OCI-LY3 (cell line): ENCODE measurements around the gene ZER1.

ENCODE experiments used
- EZH2phosphoT487 ChIP-seq: fragments of 200-600 bp; shearing (Covaris generic); IDR thresholded peaks from 2 replicates; pipeline ENCODE4 v1.6.1; 2018; ENCODE audit warnings: antibody characterized with exemption, mixed run types, low read depth
- TF ChIP-seq, protein P1 (sequence below): fragments of 200-600, 300-600 bp; sonication (generic); IDR thresholded peaks from 2 replicates; pipeline ENCODE4 v1.5.1; 2014; ENCODE audit warnings: antibody characterized with exemption, low read length, low read depth

DNA sequence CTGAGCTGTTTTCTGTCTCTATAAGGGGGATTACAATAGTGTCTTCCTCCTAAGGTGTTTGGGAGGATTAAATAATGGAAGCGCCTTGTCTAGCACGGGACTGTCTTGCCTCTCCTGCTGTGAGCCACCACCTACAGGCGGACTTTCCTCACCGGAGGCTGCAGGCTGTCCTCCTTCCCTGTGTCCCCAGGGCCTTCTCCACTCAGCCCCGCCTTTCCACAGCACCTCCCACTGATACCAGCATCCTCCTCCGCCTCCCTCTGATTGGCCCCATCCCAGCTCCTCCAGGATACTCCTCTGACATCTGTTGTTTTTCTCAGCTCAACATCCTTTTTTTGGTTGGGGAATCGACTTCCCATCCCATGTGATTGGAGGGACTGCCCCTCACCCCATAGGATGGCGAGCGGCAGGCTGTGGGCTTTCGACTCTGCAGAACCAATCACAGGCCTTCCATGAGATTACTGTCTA lies 46.9 kb downstream of the ZER1 start:
- TF ChIP-seq, protein P1, sequence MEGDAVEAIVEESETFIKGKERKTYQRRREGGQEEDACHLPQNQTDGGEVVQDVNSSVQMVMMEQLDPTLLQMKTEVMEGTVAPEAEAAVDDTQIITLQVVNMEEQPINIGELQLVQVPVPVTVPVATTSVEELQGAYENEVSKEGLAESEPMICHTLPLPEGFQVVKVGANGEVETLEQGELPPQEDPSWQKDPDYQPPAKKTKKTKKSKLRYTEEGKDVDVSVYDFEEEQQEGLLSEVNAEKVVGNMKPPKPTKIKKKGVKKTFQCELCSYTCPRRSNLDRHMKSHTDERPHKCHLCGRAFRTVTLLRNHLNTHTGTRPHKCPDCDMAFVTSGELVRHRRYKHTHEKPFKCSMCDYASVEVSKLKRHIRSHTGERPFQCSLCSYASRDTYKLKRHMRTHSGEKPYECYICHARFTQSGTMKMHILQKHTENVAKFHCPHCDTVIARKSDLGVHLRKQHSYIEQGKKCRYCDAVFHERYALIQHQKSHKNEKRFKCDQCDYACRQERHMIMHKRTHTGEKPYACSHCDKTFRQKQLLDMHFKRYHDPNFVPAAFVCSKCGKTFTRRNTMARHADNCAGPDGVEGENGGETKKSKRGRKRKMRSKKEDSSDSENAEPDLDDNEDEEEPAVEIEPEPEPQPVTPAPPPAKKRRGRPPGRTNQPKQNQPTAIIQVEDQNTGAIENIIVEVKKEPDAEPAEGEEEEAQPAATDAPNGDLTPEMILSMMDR = no peak
- no peak for TF ChIP-seq EZH2phosphoT487
